NB4 (cell line): ENCODE data around the gene AHRR.

Source experiments
- CTCF ChIP-seq: IDR thresholded peaks from one replicate; pipeline ENCODE4 v1.5.1; 2012; ENCODE audit warnings: low read depth, low read length
- MAX ChIP-seq: IDR thresholded peaks from 2 replicates; pipeline ENCODE4 v1.6.1; 2011; ENCODE audit warnings: low read depth, low read length
- POLR2A ChIP-seq: IDR thresholded peaks from 2 replicates; pipeline ENCODE4 v1.6.1; 2011; ENCODE audit warnings: mild to moderate bottlenecking; ENCODE audit not compliant: insufficient read length; ENCODE audit errors: extremely low read depth

- TF ChIP-seq CTCF (no peak), MAX (no peak), POLR2A (no peak)
These were observed 158.2 kb downstream of the AHRR start for GRCh38 chr5:479566-480319.
